H9 (cell line): ENCODE data around the gene ZNF8. TPM values are rescaled to one million over a fixed set of nuclear protein-coding genes. Genes with fewer than 3 reads are reported as not detected.

Experiments used
- DNase-seq: peaks from one replicate; pipeline ENCODE4 v3.0.0-alpha.2; 2017
- H2AFZ ChIP-seq: one replicate; pipeline ENCODE4 v1.6.1; 2013; ENCODE audit warnings: mild to moderate bottlenecking, low read length, control low read depth, moderate library complexity
- H2AK5ac ChIP-seq: 2 replicates; pipeline ENCODE4 v1.6.1; 2013; ENCODE audit warnings: low read length, control low read depth, mixed read lengths; ENCODE audit not compliant: insufficient read length
- H2BK120ac ChIP-seq: one replicate; pipeline ENCODE4 v1.6.1; 2013; ENCODE audit warnings: low read depth, mild to moderate bottlenecking, low read length, control low read depth, inconsistent platforms; ENCODE audit not compliant: poor library complexity, severe bottlenecking
- H2BK12ac ChIP-seq: 2 replicates; pipeline ENCODE4 v1.6.1; 2013; ENCODE audit warnings: low read length, control low read depth, mixed read lengths, low read depth; ENCODE audit not compliant: insufficient read length
- H2BK15ac ChIP-seq: 2 replicates; pipeline ENCODE4 v1.6.1; 2013; ENCODE audit warnings: low read depth, low read length, control low read depth
- H2BK20ac ChIP-seq: one replicate; pipeline ENCODE4 v1.6.1; 2013; ENCODE audit warnings: low read depth, mild to moderate bottlenecking, low read length, control low read depth, inconsistent platforms; ENCODE audit not compliant: poor library complexity, severe bottlenecking
- H2BK5ac ChIP-seq: 2 replicates; pipeline ENCODE4 v1.6.1; 2013; ENCODE audit warnings: low read length, control low read depth, mixed read lengths; ENCODE audit not compliant: insufficient read length
- H3K14ac ChIP-seq: 2 replicates; pipeline ENCODE4 v1.6.1; 2013; ENCODE audit warnings: low read length, control low read depth; ENCODE audit not compliant: insufficient read depth
- H3K18ac ChIP-seq: 2 replicates; pipeline ENCODE4 v1.6.1; 2013; ENCODE audit warnings: low read depth, mild to moderate bottlenecking, mixed read lengths, low read length, control low read depth; ENCODE audit not compliant: insufficient read length
- H3K23ac ChIP-seq: 2 replicates; pipeline ENCODE4 v1.6.1; 2013; ENCODE audit warnings: low read length, control low read depth, mixed read lengths, low read depth; ENCODE audit not compliant: insufficient read length
- H3K23me2 ChIP-seq: 2 replicates; pipeline ENCODE4 v1.6.1; 2013; ENCODE audit warnings: low read depth, mild to moderate bottlenecking, mixed read lengths, low read length, control low read depth; ENCODE audit not compliant: insufficient read length, poor library complexity, severe bottlenecking
- H3K27ac ChIP-seq: 2 replicates; pipeline ENCODE4 v1.5.1; 2013; ENCODE audit warnings: low read length, control low read depth, mixed read lengths, low read depth; ENCODE audit not compliant: insufficient read length
- H3K27me3 ChIP-seq: 2 replicates; pipeline ENCODE4 v1.6.1; 2013; ENCODE audit warnings: low read length, control low read depth, inconsistent platforms; ENCODE audit not compliant: insufficient read depth
- H3K4ac ChIP-seq: 2 replicates; pipeline ENCODE4 v1.6.1; 2013; ENCODE audit warnings: low read depth, mild to moderate bottlenecking, control low read depth, inconsistent platforms, low read length, moderate library complexity
- H3K4me1 ChIP-seq: 2 replicates; pipeline ENCODE4 v1.6.1; 2013; ENCODE audit warnings: low read length, control low read depth, inconsistent platforms; ENCODE audit not compliant: insufficient read depth
- H3K4me2 ChIP-seq: 2 replicates; pipeline ENCODE4 v1.6.1; 2013; ENCODE audit warnings: low read length, control low read depth, mixed read lengths; ENCODE audit not compliant: insufficient read length, insufficient read depth
- H3K56ac ChIP-seq: 2 replicates; pipeline ENCODE4 v1.6.1; 2013; ENCODE audit warnings: low read depth, mild to moderate bottlenecking, mixed read lengths, low read length, control low read depth; ENCODE audit not compliant: insufficient read length
- H3K79me1 ChIP-seq: 2 replicates; pipeline ENCODE4 v1.6.1; 2013; ENCODE audit warnings: low read depth, mild to moderate bottlenecking, moderate library complexity, low read length, control low read depth, inconsistent platforms; ENCODE audit not compliant: insufficient read depth, poor library complexity, severe bottlenecking
- H3K79me2 ChIP-seq: 2 replicates; pipeline ENCODE4 v1.6.1; 2013; ENCODE audit warnings: low read length, control low read depth, inconsistent platforms; ENCODE audit not compliant: insufficient read depth
- H3K9ac ChIP-seq: 2 replicates; pipeline ENCODE4 v1.6.1; 2013; ENCODE audit warnings: low read length, control low read depth, mixed read lengths; ENCODE audit not compliant: insufficient read length; ENCODE audit errors: extremely low read depth
- H3K9me3 ChIP-seq: one replicate; pipeline ENCODE4 v1.6.1; 2013; ENCODE audit warnings: low read depth, low read length, inconsistent platforms; ENCODE audit not compliant: control insufficient read depth
- H3T11ph ChIP-seq: one replicate; pipeline ENCODE4 v1.6.1; 2013; ENCODE audit warnings: mild to moderate bottlenecking, low read length, control low read depth, inconsistent platforms
- H4K20me1 ChIP-seq: one replicate; pipeline ENCODE4 v1.6.1; 2013; ENCODE audit not compliant: control insufficient read depth, insufficient read length, insufficient read depth
- H4K5ac ChIP-seq: 2 replicates; pipeline ENCODE4 v1.6.1; 2013; ENCODE audit warnings: low read depth, mild to moderate bottlenecking, mixed read lengths, low read length, control low read depth; ENCODE audit not compliant: insufficient read length
- H4K8ac ChIP-seq: replicated peaks from 2 replicates; pipeline ENCODE4 v1.6.1; 2013; ENCODE audit warnings: low read length, control low read depth, mixed read lengths, low read depth; ENCODE audit not compliant: insufficient read length
- H4K91ac ChIP-seq: 2 replicates; pipeline ENCODE4 v1.6.1; 2013; ENCODE audit warnings: low read depth, mild to moderate bottlenecking, moderate library complexity, mixed read lengths, low read length, control low read depth; ENCODE audit not compliant: insufficient read length
- H3K27ac Mint-ChIP-seq, 3 experiments: 2 replicates in 2 of 3; 3 replicates in 1 of 3; pipeline ENCODE4 v1.8.0; 2020 to 2021; ENCODE audit warnings: mixed read lengths in 3 of 3, mild to moderate bottlenecking in 1 of 3, moderate library complexity in 1 of 3
- H3K27me3 Mint-ChIP-seq: 2 replicates; pipeline ENCODE4 v1.8.0; 2021; ENCODE audit warnings: low read depth, mild to moderate bottlenecking, moderate library complexity, mixed read lengths
- H3K36me3 Mint-ChIP-seq, 3 experiments: 2 replicates in 2 of 3; 3 replicates in 1 of 3; pipeline ENCODE4 v1.8.0; 2020 to 2021; ENCODE audit warnings: low read depth in 3 of 3, mixed read lengths in 3 of 3; ENCODE audit not compliant: insufficient read depth in 1 of 3
- H3K4me1 Mint-ChIP-seq, 2 experiments: 2 replicates each; pipeline ENCODE4 v1.8.0; 2020; ENCODE audit warnings: mixed read lengths in 2 of 2
- H3K4me3 Mint-ChIP-seq, 2 experiments: 2 replicates in 1 of 2; 3 replicates in 1 of 2; pipeline ENCODE4 v1.8.0; 2020 to 2021; ENCODE audit warnings: mild to moderate bottlenecking in 2 of 2, mixed read lengths in 2 of 2, moderate library complexity in 1 of 2
- H3K9me3 Mint-ChIP-seq, 2 experiments: 2 replicates in 1 of 2; 3 replicates in 1 of 2; pipeline ENCODE4 v1.8.0; 2020; ENCODE audit warnings: mild to moderate bottlenecking in 2 of 2, mixed read lengths in 2 of 2, moderate library complexity in 1 of 2
- WGBS: extraction: QIAGEN DNeasy Blood & Tissue Kit; methylation state at CpG from one replicate; pipeline ENCODE4 v1.1.7; 2013; ENCODE audit warnings: missing lambda C conversion rate, low lambda C conversion rate, mixed read lengths; ENCODE audit not compliant: insufficient read length; ENCODE audit errors: extremely low coverage; 5-methylcytosine and 5-hydroxymethylcytosine counted together
- total RNA-seq: library from RNA; stranded (reverse); gene quantifications from 2 replicates; pipeline ENCODE4 v1.2.1, GENCODE V29; 2021
- TF ChIP-seq, protein P1 (sequence below): fragments of 200-600 bp; sonication (generic); conservative IDR thresholded peaks from 3 replicates; pipeline ENCODE4 v1.8.0; 2021; ENCODE audit warnings: antibody characterized with exemption, mild to moderate bottlenecking

ZNF8 gene
- total RNA-seq, 1 experiment from 2014 or later = 17.3 TPM

DNA sequence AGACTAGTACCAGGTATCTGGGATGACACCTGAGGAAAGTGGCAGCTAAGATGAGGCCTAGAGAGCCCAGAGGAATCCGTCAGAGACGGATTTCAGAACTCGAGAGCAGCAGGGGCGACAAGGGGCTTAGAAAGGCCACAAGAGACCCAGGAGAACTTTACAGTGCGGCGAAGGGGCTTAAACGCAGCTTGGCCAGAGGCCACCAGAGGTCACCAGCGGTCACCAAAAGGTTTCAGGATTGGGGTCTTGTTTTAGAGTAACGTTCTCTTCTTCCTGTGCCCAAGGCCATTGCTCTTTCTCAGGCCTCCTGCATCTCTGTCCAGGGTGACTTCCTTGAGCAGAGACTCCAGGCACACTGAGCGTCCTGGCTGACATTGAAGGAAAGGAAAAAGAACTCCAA, 50.2 kb downstream of the ZNF8 start:
- no peak overlapping the region for H2BK12ac ChIP-seq
- H2BK120ac ChIP-seq = no peak overlapping the region
- H2AK5ac ChIP-seq = no peak overlapping the region
- no peaks in the 10 kb centered on the region for H3K4me1 ChIP-seq
- no peak overlapping the region for H3T11ph ChIP-seq
- H3K27ac Mint-ChIP-seq = no peak overlapping the region; a peak in 1 of 7 replicates
- no CpG with 5 or more reads among the region's 10 CpGs for WGBS
- H3K9me3 ChIP-seq = no peaks in the 10 kb centered on the region
- no peak overlapping the region for H3K27ac ChIP-seq
- H3K4ac ChIP-seq = no peak overlapping the region
- no peak overlapping the region for H2BK15ac ChIP-seq
- H2BK5ac ChIP-seq = no peak overlapping the region
- DNase-seq = peak; percentile 77
- H3K18ac ChIP-seq = no peak overlapping the region
- H2AFZ ChIP-seq = no peak overlapping the region
- no peaks in the 10 kb centered on the region for H3K27me3 ChIP-seq
- H3K23me2 ChIP-seq = peaks cover 10% of the 10 kb centered on the region
- H3K4me2 ChIP-seq = no peak overlapping the region
- peaks cover 5% of the 10 kb centered on the region for H4K20me1 ChIP-seq
- TF ChIP-seq, protein P1, sequence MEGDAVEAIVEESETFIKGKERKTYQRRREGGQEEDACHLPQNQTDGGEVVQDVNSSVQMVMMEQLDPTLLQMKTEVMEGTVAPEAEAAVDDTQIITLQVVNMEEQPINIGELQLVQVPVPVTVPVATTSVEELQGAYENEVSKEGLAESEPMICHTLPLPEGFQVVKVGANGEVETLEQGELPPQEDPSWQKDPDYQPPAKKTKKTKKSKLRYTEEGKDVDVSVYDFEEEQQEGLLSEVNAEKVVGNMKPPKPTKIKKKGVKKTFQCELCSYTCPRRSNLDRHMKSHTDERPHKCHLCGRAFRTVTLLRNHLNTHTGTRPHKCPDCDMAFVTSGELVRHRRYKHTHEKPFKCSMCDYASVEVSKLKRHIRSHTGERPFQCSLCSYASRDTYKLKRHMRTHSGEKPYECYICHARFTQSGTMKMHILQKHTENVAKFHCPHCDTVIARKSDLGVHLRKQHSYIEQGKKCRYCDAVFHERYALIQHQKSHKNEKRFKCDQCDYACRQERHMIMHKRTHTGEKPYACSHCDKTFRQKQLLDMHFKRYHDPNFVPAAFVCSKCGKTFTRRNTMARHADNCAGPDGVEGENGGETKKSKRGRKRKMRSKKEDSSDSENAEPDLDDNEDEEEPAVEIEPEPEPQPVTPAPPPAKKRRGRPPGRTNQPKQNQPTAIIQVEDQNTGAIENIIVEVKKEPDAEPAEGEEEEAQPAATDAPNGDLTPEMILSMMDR = peak; percentile 77
- no peak overlapping the region for H4K5ac ChIP-seq
- H3K23ac ChIP-seq = no peak overlapping the region
- no peaks in the 10 kb centered on the region for H3K27me3 Mint-ChIP-seq
- H3K14ac ChIP-seq = no peak overlapping the region
- no peaks in the 10 kb centered on the region for H3K79me2 ChIP-seq
- no peak overlapping the region for H3K56ac ChIP-seq
- H3K9me3 Mint-ChIP-seq = no peaks in the 10 kb centered on the region
- no peak overlapping the region for H4K91ac ChIP-seq
- H4K8ac ChIP-seq = no peak overlapping the region
- no peak overlapping the region for H3K9ac ChIP-seq
- peak overlapping the region in 1 of 2 experiments; percentile 60; a peak in 3 of 5 replicates for H3K4me3 Mint-ChIP-seq
- no peaks in the 10 kb centered on the region for H3K36me3 Mint-ChIP-seq
- no peaks in the 10 kb centered on the region for H3K79me1 ChIP-seq
- no peak overlapping the region for H2BK20ac ChIP-seq
- peaks cover 4 to 5% of the 10 kb centered on the region in 2 experiments; a peak in 3 of 4 replicates for H3K4me1 Mint-ChIP-seq
